Measurements from ENCODE around the gene ZFAND3.

- TF ChIP-seq CTCF (IDR thresholded peaks at IDR 0.05) (no peak), POLR2A (IDR thresholded peaks at IDR 0.05) (no peak), EP300 (IDR thresholded peaks at IDR 0.05) (no peak)
Measured at GRCh38 chr6:38138374-38138773, 318.8 kb downstream of the ZFAND3 start.
